Stimulated activated CD4-positive, alpha-beta T cell treated with anti-CD3 and anti-CD28 coated beads, Interleukin-12 subunit alpha, Interleukin-12 subunit beta, amount 100 ng/mL, for 4 hours (primary cell): ENCODE measurements around the gene MID1IP1.

Experiments
- DNase-seq: peaks from one replicate; pipeline ENCODE4 v3.0.0-alpha.2; 2020

Gene MID1IP1

DNA sequence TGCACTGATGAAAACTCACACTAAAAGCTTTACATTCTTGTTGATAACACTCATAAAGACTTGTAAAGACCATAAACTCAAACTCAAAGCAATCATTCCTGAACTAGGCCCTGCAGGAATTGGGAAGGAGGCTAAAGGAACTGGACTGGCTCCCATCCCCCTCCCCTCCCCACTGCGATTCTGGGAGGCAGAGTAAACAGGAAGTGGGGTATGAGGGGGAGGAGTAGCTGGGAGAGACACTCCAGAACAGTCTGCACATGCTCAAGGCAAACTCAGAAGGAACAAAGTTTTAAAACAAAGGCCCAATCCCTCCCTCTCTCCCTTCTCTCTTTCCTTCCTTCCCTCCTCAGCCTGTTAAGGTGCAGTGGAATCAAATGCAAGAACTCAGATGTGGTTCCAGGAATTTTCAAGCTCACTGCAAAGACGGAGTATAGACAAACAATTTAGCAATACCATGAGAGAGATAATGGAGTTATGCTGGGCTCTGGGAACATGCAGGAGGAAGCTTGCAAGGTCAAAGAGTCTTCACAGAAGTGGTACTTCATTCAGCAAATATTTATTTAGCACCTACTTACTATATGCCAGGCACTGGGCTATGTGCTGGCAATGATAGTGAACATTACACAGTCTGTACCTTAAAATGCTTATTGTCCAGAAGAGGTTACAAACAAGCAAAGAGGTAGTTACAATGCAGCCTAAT, 15.9 kb downstream of the MID1IP1 start:
- DNase-seq = no peak

DNA sequence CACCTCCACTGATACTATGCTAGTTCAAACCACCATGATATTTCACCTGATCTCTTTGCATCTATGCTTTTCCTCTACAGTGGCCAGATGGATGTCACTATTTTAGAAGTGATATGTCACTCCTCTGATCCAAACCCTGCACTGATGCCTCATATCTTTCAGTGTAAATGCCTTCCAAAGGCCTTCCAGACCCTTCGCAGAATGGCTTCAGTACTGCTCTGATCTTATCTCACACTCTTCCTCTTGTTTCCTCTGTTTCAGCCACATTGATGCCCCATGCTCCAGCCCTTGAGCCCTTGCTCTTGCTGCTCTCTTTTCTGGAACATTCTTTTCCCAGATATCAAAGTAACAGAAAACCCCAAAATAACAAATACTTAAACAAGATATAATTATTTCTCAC, 17.9 kb downstream of the MID1IP1 start:
- no peak for DNase-seq

DNA sequence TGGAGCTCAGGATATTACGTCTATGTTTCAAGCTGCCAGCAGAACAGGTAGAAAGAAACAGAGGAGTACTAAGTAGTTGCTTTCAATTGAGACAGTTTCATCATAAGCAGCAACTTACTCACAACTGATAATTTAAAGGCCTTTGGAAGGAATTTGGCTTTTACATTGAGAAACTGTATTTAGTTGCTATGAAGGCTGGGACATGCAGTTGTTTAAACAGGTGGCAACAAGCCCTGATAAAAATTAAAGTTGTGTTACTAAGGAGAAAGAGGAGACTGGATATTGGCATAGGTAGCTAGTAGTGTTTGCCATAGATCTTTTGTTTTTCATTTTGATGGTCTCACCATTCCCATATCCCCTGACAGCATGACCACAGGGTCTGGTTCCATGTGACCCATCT, 18.4 kb downstream of the MID1IP1 start:
- no peak for DNase-seq

DNA sequence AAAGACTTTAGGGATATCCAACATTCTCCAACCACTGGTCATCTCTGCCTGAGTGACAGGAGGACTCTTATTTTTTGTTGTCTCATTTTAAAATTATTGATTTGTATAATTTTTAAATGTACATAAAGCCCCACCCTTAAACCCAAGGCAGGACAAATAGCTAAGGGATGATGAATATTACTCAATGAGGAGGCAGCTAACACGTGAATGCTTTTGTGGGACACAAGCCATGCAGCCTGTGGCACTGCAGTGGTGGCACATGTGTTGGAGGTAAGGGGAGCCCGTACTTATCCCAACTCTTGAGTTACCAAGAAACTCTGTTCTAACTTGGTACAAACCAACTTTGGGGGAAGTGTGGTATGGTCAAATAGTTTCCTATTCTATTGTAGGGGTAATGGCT, 19.5 kb downstream of the MID1IP1 start:
- no peak for DNase-seq

DNA sequence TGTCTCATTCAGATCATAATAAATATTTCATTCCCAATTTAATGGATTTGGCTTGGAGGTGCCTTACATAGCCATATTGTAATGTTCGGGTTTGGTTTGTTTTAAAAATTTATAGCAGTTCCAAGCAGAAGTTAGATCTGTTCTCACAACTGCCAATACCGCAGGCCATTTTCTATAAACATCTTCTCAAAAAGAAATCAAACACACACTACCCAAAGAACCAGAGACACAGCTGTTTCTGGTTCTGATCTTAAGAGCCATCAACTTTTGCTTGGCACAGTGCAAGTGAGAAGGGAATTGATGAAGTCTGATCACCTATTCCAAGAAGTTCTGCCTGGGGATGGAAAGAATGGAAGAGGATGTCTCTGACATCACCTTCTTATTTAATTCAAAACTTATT, 22.9 kb downstream of the MID1IP1 start:
- no peak for DNase-seq

DNA sequence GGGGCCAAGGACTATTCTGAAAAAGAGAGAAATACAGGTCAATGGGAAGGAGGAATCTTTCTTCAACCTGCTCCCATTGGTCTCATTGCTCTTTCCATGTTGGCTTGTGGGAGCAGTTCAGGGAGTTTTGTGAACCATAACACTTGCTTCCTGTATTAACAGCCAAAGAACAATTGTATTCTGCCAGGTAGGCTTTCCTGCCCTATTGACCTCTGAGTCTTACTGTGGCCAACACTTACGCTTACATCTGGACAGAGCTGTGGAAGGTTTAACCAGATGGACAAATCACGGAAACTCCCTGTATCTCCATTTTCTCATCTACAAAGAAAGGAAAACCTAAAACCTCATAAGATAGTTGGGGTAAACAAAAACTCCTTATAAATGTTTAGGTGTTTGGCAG, 30.7 kb downstream of the MID1IP1 start:
- no peak for DNase-seq

DNA sequence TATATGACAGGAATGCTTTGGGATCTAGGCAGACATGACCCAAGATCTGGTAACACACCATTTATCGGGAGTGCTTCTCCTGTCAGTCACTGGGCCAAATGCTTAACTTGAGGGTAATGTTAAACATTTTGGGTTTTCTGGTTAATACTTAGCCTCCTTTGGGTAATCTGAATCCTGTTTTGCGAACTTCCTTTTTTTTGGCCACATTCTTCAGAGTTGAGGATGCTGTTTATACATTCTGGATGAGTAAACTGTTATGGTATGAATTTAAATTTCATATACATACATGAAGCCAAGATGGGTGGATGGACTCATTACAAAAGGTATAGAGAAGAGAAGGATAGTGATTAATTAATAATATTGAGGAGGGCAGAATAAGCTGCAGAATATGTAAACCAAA, 36.1 kb downstream of the MID1IP1 start:
- no peak for DNase-seq

DNA sequence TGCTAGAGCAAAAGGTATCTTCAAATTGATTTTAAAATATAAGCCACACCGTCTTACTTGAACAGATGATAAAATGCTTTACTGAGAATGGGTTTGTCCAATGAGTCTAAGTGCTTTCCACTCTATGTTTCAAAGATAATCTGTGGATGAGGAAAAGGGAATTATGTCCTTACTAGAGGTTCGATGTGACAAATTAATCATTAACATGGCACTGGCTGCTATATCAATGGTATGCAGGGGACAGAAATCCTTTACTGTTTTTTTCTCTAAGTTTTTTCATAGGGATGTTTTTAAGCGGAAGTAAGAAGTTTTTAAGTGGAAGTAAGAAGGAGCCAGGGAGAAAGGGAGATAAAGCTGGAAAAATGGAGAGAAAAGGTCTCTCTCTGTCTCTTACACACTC, 38.0 kb downstream of the MID1IP1 start:
- no peak for DNase-seq

DNA sequence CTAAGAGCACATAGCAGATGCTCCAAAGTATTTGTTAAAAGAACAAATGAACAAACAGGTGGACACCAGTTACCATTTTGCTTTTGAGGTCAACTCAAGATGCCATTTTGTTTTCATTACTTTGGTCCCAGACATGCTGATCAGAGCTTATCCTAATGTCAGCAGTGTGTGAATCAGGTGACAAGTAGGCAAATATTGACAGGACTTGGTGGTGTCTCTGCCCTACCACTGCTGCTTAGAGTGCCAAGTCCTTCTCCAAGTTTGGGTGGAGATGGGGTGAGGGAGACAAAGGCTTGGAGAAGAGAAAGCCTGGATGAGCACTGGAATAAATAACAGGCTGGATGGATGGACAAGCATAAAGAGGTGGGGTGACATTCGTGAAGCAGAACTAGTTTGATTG, 38.7 kb downstream of the MID1IP1 start:
- no peak for DNase-seq

DNA sequence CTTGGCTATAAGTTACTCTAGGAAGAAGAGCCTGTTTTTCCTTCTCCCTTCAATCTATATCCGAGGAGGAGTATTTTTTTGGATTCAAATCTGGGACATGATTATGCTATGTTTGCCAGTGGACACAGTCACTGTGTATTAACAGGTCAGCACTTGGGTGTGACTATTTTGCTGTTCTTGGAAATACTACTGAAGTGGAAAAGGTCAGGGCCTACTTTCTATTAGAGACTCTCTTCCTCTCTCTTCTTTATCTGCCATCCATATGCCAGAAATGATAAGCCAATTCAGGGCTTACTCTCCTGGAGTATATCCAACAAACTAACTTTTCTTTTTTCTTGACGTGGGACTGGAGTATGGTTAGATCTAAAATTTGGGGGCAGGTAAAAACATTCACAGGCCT, 40.5 kb downstream of the MID1IP1 start:
- DNase-seq = no peak

DNA sequence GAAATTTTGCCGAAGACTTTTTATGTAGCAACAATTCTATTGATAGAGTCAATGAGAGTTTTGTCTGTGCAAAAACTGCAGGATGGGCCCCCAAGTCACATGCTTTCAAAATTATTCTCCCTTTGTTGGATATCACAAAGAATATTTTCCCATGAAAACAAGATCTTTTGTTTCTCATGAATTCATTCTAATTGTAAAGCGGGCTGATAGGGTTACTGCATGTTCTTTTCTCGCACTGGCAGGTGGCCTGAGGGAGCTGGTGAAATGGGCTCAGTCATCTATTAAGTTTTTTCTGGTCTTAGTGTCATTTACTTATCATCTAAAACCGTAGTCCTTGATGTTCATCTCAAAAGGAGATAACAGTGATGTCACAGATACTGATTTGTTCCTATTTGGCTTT, 44.2 kb downstream of the MID1IP1 start:
- DNase-seq = no peak

DNA sequence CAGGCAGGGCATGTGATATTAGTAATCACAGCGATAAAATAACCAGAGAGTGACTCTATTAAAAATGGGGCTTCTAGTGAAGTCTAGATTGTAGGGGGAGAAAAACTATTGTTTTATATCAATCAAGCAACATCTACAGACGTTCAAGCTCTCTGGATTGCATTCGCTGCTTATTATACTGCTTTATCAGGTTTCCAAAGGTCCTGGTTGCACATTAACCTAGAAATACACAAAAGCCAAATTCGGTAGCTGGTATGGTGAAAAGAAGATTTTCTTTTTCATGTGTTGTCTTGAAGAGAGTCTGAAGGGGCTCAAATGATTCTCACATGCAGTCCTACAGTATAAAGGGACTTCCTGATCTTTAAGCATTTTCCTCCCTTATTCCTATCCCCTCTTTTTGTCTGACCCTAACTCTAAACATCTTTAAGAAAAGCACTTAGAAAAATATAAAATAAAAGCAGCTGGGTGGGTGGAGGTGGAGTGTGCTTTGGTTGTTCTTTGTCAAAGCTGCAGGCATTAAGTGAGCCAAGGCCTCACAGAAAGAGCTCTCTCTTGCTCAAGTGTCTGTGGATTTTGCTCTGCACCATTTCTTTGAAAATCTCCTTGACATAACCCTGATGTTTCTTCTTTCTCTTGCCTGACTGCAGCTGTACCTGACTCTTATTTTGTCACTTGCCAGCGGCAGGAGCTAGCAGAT, 46.1 kb downstream of the MID1IP1 start:
- DNase-seq = no peak

DNA sequence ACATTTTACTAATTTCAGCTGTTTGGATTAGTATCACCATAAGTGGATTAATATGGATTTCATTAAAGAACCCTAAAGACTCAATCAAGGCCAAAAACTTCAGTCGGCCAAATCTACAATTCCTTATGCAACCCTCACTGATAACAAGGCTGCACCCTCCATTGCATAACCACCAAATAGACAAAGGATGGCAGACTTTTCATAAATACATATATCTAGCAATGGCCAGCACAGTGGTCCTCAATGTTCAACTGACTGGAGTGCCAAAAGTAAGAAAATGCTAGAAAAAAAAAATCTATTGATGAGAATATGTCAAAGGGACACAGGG, 46.6 kb downstream of the MID1IP1 start:
- no peak for DNase-seq

DNA sequence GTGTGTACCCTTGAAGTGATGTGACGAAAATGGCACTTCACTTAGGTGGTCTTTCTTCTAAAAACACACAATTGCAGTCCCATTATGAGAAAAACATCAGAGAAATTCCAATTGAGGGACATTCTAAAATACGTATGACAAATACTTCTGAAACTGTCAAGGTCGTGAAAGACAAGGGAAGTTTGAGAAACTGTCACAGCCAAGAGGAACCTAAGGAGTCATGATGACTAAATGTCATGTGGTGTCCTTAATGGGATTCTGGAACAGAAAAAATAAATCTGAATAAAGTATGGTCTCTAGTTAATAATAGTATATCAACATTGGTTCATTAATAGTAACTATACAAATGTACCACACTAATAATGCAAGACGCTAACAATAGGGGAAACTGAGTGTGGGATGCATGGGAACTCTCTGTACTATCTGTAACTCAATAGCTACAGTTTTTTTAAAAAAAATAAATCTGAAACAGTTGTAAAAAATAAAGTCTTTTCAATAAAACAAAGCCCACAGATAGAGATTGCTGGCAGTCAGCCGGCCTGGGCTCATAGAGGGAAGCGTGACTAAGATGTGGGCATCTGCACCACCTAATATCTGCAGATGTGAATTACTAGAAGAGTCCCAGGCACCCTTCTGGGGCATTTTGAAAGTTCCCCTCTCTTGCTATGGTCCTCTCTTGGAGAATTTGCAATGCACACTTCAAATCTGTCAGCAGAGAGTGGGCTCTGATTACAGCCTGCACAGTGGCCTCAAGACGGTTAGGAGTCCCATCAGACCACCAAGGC, 47.6 kb downstream of the MID1IP1 start:
- DNase-seq = no peak

DNA sequence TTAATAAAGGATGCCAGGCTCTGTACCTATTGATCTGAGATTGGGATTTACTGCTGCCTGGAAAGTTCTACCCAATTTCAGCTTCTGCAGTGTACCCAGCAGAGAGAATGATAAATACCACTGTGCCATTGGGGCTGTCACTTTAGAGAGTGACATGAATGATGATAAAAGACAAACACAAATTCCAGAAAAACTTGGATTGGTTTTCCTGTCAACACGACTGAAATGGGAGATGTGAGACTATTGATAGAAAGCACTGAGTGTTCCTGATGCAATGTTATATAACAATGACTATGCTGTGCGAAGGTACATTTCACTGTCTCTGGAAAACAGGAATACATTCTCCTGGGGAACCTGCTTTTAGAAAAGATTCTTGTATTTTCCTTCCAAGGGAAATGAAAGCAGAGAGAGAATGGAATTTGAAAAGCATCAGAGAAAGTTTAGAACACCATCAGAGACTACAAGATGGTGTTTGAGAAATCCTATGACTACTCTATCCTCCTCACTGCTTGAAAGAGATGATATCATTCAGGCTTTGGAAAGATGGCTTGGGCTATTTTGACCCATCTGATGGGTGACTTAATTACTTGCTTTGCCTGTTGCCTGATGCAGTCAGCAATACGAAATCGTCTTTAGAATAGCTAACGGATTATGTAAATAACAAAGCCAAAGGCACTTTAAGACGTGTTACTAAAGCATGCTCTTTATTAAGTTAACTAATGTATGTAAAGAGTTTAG, 49.7 kb downstream of the MID1IP1 start:
- no peak for DNase-seq

DNA sequence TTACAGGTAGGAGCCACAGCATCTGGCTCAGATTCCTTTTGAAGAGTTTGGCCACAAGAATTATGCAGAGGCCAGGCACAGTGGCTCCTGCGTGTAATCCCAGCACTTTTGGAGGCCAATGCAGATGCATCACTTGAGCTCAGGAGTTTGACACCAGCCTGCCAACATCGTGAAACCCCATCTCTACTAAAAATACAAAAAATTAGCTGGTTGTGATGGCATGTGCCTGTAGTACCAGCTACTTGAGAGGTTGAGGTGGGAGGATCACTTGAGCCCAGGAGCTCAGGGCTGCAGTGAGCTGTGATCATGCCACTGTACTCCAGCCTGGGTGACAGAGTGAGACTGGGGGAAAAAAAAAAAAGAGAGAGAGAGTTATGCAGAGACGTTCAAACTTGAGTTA, 53.0 kb downstream of the MID1IP1 start:
- DNase-seq = no peak
